Liver (tissue), 9 donors: Measurements from ENCODE around the gene PCSK6. TPM values are rescaled to one million over a fixed set of nuclear protein-coding genes. Genes with fewer than 3 reads are reported as not detected.

Experiments used
- DNase-seq: peaks from one replicate; pipeline ENCODE4 v3.0.0-alpha.2; 2017; ENCODE audit warnings: low spot score
- H3K27ac ChIP-seq, 2 donors: one replicate each; pipeline ENCODE4 v1.7.0; 2013; ENCODE audit warnings: inconsistent platforms in 2 of 2, low read length in 2 of 2, control low read depth in 1 of 2, low read depth in 1 of 2, mild to moderate bottlenecking in 1 of 2
- H3K27me3 ChIP-seq, 4 donors: one replicate each; pipeline versions ENCODE4 v1.6.1 to v1.7.0; 2013; ENCODE audit warnings: low read length in 3 of 4, inconsistent platforms in 1 of 4, mild to moderate bottlenecking in 1 of 4, moderate library complexity in 1 of 4; ENCODE audit not compliant: control insufficient read depth in 4 of 4, insufficient read depth in 4 of 4
- H3K36me3 ChIP-seq, 4 donors: one replicate each; pipeline versions ENCODE4 v1.6.1 to v1.7.0; 2013; ENCODE audit warnings: low read length in 3 of 4, mild to moderate bottlenecking in 3 of 4, low read depth in 1 of 4, moderate library complexity in 1 of 4; ENCODE audit not compliant: control insufficient read depth in 4 of 4, insufficient read depth in 3 of 4
- H3K4me1 ChIP-seq, 4 donors: one replicate each; pipeline versions ENCODE4 v1.6.1 to v1.7.0; 2013; ENCODE audit warnings: low read length in 3 of 4, mild to moderate bottlenecking in 3 of 4, moderate library complexity in 1 of 4; ENCODE audit not compliant: control insufficient read depth in 4 of 4, insufficient read depth in 4 of 4
- H3K4me3 ChIP-seq, 3 donors: one replicate each; pipeline versions ENCODE4 v1.6.1 to v1.7.0; 2013; ENCODE audit warnings: low read length in 3 of 3, control low read depth in 1 of 3, low read depth in 1 of 3, mild to moderate bottlenecking in 1 of 3
- H3K9ac ChIP-seq, 2 donors: one replicate each; pipeline ENCODE4 v1.7.0; 2013; ENCODE audit warnings: low read length in 2 of 2, mild to moderate bottlenecking in 2 of 2, moderate library complexity in 2 of 2, control low read depth in 1 of 2, low read depth in 1 of 2
- H3K9me3 ChIP-seq, 4 donors: one replicate each; pipeline versions ENCODE4 v1.6.1 to v1.7.0; 2013; ENCODE audit warnings: low read length in 3 of 4; ENCODE audit not compliant: control insufficient read depth in 4 of 4
- ATF3 ChIP-seq: IDR thresholded peaks from 2 replicates; pipeline ENCODE4 v1.6.1; 2016; ENCODE audit warnings: antibody characterized with exemption
- CTCF ChIP-seq: fragments of 150-350 bp; IDR thresholded peaks from 2 replicates; pipeline ENCODE4 v1.5.1; 2017; ENCODE audit warnings: improper control_type of control experiment, low read depth, low read length; ENCODE audit not compliant: missing input control
- EGR1 ChIP-seq, 2 donors: IDR thresholded peaks; 2 replicates each; pipeline ENCODE4 v1.6.1; 2016 to 2018; ENCODE audit warnings: antibody characterized with exemption in 2 of 2, low read depth in 2 of 2
- FOXA1 ChIP-seq: IDR thresholded peaks from 2 replicates; pipeline ENCODE4 v1.6.1; 2016; ENCODE audit warnings: antibody characterized with exemption
- FOXA2 ChIP-seq: IDR thresholded peaks from 2 replicates; pipeline ENCODE4 v1.6.1; 2016; ENCODE audit warnings: antibody characterized with exemption
- GABPA ChIP-seq, 2 donors: IDR thresholded peaks in 1 of 2; conservative IDR thresholded peaks in 1 of 2; 2 replicates each; pipeline ENCODE4 v1.6.1; 2016; ENCODE audit warnings: antibody characterized with exemption in 2 of 2, mild to moderate bottlenecking in 1 of 2, moderate library complexity in 1 of 2
- HNF4A ChIP-seq, 2 donors: conservative IDR thresholded peaks; 2 replicates each; pipeline ENCODE4 v1.6.1; 2016; ENCODE audit warnings: antibody characterized with exemption in 2 of 2, mild to moderate bottlenecking in 2 of 2
- JUND ChIP-seq, 2 donors: IDR thresholded peaks; 2 replicates each; pipeline ENCODE4 v1.6.1; 2016; ENCODE audit warnings: antibody characterized with exemption in 2 of 2
- MAX ChIP-seq: IDR thresholded peaks from 2 replicates; pipeline ENCODE4 v1.6.1; 2016; ENCODE audit warnings: antibody characterized with exemption
- NR2F2 ChIP-seq: IDR thresholded peaks from 2 replicates; pipeline ENCODE4 v1.6.1; 2016; ENCODE audit warnings: antibody characterized with exemption
- RAD21 ChIP-seq, 2 donors: IDR thresholded peaks; 2 replicates each; pipeline ENCODE4 v1.6.1; 2016; ENCODE audit warnings: antibody characterized with exemption in 2 of 2, mild to moderate bottlenecking in 2 of 2
- REST ChIP-seq: IDR thresholded peaks from 2 replicates; pipeline ENCODE4 v1.6.1; 2016; ENCODE audit warnings: antibody characterized with exemption, mild to moderate bottlenecking
- RXRA ChIP-seq, 2 donors: IDR thresholded peaks; 2 replicates each; pipeline ENCODE4 v1.6.1; 2017 to 2018; ENCODE audit warnings: antibody characterized with exemption in 2 of 2, mild to moderate bottlenecking in 1 of 2
- SP1 ChIP-seq: IDR thresholded peaks from 2 replicates; pipeline ENCODE4 v1.6.1; 2018; ENCODE audit warnings: antibody characterized with exemption, mild to moderate bottlenecking
- TAF1 ChIP-seq: conservative IDR thresholded peaks from 2 replicates; pipeline ENCODE4 v1.6.1; 2016; ENCODE audit warnings: antibody characterized with exemption, mild to moderate bottlenecking
- YY1 ChIP-seq: IDR thresholded peaks from 2 replicates; pipeline ENCODE4 v1.6.1; 2016; ENCODE audit warnings: antibody characterized with exemption, mild to moderate bottlenecking
- ZBTB33 ChIP-seq: IDR thresholded peaks from 2 replicates; pipeline ENCODE4 v1.6.1; 2016; ENCODE audit warnings: antibody characterized with exemption
- WGBS: extraction: QIAGEN DNeasy Blood & Tissue Kit; methylation state at CpG from one replicate; pipeline ENCODE4 v1.1.7; 2013; 5-methylcytosine and 5-hydroxymethylcytosine counted together
- polyA plus RNA-seq, 2 donors: library from polyadenylated mRNA; stranded (reverse) in 1 of 2; unstranded in 1 of 2; fragments of 200-250 nt in 1 of 2; fragments of >200 nt in 1 of 2; fragmentation: Nextera tagmentation in 1 of 2; extraction: Ambion mirVana in 1 of 2; gene quantifications; one replicate each; pipeline versions ENCODE4 v1.2.1 to v1.2.3, GENCODE V29; 2013 to 2015
- total RNA-seq, 2 donors: library from RNA; depleted of rRNA; stranded (reverse); fragments of >200 nt; gene quantifications; one replicate each; pipeline ENCODE4 v1.2.3, GENCODE V29; 2014
- donor health status: healthy.
- donor health status: healthy.
- donor health status: healthy.
- donor health status: healthy.
- donor health status: healthy.

PCSK6 gene
- total and polyA plus RNA-seq, 4 donors: 94.8 to 398 (median 168) TPM

GRCh38 chr15:101323793-101324523 lies 165.5 kb downstream of the PCSK6 start:
- WGBS: 92% methylated on average over 21 of the region's 21 CpGs
- H3K27ac ChIP-seq: peak overlapping the region; percentile 1 to 66
- H3K27me3 ChIP-seq: no peaks in the 10 kb centered on the region
- no peaks in the 10 kb centered on the region for H3K9me3 ChIP-seq
- no peak overlapping the region for H3K9ac ChIP-seq
- TF ChIP-seq GABPA (IDR thresholded peaks at IDR 0.05 in 1 of 2, conservative IDR thresholded peaks at IDR 0.05 in 1 of 2) (no peak), FOXA1 (no peak), ZBTB33 (no peak), JUND (IDR thresholded peaks at IDR 0.05) (no peak), MAX (no peak), FOXA2 (no peak), ATF3 (no peak), RAD21 (IDR thresholded peaks at IDR 0.05) (no peak), SP1 (no peak), EGR1 (IDR thresholded peaks at IDR 0.05; ENCODE audit: low read depth in 2 of 2) (no peak), HNF4A (conservative IDR thresholded peaks at IDR 0.05) (no peak), TAF1 (no peak), NR2F2 (no peak), YY1 (no peak), CTCF (no peak), RXRA (IDR thresholded peaks at IDR 0.05) (no peak), REST (no peak)
- DNase-seq: no peak
- H3K4me3 ChIP-seq: no peak overlapping the region
- H3K36me3 ChIP-seq: peaks cover 11 to 65% (median 30%) of the 10 kb centered on the region in 4 donors
- H3K4me1 ChIP-seq: peaks cover 2 to 32% (median 18%) of the 10 kb centered on the region in 4 donors
